Stimulated activated CD8-positive, alpha-beta memory T cell treated with anti-CD3 and anti-CD28 coated beads, Interleukin-4, amount 100 ng/mL, for 4 hours (primary cell): ENCODE results near the gene HMGB4.

Experiments
- DNase-seq, 2 donors: peaks; one replicate each; pipeline ENCODE4 v3.0.0-alpha.2; 2020; ENCODE audit warnings: low read depth in 2 of 2, low spot score in 1 of 2

HMGB4 gene, protein sequence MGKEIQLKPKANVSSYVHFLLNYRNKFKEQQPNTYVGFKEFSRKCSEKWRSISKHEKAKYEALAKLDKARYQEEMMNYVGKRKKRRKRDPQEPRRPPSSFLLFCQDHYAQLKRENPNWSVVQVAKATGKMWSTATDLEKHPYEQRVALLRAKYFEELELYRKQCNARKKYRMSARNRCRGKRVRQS

GRCh38 chr1:33863779-33864178, at the start of gene HMGB4:
HMGB4 (plus strand) TSS chr1:33864079; CDS start chr1:33864192, 113 bp downstream.
- DNase-seq: no peak

DNA sequence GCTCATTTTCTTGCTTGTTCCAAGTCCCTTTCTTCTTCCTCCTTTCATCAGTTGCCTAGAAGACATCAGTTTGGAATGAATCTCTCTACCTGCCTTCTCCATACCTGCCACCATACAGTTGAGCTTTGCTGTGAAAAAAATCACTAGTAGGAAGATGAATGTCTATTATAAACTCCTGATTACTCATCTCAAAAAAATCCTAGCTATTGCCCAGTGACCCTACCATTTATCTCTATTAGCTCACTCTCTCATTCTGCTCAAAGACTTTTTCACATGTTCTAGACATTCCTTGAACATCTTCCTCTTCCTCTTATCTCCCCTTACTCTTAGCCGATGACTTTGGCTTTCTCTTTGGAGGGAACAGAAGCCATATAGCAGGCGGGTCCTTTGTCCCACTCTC, 49.7 kb upstream of the HMGB4 start:
- DNase-seq: no peak

GRCh38 chr1:33815061-33815460, 48.8 kb upstream of the HMGB4 start:
- DNase-seq: no peak

- DNase-seq: no peak
Measured at GRCh38 chr1:33818071-33818470, 45.8 kb upstream of the HMGB4 start.

DNA sequence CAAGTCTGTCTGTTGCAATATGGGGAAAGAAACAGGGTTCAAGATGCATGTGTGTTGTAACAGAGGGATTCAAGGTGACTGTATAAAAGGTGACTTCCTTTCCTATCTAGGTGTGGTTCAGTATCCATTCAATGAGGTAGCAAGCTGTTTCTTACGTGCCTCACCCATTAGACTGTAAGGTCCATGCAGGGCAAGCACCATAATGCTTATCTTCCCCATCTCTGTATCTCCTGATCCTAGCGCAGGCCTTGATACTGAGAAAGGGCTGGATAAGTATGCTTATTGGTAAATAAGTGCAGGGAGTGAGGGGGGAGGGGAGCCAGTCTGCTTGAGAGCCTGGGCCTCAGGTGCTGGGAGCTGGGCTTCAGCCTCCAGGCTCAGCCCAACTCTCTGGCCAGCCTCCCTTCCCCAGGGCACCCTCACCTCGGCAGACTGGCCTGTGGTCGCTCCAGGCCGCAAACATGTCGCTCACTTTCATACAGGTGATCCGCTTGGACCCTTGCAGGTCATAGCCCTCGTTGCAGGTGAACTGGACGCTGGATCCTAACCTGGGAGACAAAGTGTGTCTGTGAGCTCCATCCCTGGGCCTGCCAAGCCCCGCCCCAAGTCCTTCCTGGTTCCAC, 44.5 kb upstream of the HMGB4 start:
- DNase-seq: no peak

GRCh38 chr1:33819913-33820311, 44.0 kb upstream of the HMGB4 start:
- DNase-seq: no peak

GRCh38 chr1:33820804-33821203, 43.1 kb upstream of the HMGB4 start:
- DNase-seq: no peak

DNA sequence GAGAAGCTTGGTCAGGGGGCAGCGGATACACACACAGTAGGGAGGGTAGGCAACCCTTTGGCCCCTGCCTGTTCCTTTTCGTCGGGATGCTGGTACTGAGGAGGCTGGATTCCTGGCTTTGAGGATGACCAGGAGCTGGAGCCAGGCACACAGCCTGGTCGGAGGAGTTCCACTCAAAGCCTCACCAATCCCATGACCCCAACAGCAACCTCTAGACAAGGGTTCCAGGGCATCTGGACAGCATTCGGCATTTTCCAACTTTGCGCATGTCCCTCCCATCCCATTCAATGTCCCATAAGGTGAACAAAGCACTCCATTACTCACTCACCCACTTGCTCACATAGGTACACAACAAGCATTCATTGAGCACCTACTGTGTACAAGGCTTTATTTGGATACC, 42.6 kb upstream of the HMGB4 start:
- DNase-seq: no peak

DNA sequence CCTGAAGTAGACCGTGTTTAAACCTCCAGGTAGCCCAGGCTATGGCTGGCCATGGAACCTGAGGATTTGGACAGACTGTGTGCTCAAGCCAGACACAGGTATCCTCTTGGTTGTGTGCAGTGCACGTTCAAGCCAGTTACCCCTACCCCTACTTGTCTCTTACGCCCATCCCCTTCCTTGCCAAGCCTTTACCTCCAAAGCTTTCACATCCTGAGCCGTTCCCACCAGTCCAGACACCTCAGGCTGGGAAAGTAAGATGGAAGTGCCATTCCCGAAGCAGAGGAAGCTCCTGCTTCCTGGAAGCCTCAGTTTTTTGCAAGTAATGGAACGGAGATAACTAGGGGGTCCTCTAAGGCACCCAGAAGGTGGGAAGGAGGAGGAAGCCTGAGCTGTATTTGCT, 41.5 kb upstream of the HMGB4 start:
- no peak for DNase-seq

DNA sequence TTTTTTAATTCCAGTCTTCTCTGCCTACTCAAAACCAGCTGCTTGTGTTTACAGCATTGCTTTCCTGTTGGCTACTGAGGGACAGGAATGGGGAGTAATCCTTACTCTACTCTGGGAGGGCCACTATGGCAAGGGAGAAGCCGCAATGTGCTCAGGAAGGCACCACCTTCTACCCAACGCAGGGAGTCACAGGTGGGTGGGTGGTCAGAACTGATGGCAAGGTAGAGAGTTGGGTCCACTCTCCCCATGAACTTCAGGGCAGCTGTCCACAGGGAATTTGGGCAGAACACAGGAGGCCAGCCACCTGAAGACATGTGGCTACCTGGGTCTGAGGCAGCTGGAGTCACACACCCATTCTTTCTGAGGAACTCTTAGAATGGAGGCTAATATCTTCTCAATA, 40.5 kb upstream of the HMGB4 start:
- no peak for DNase-seq

GRCh38 chr1:33823830-33824229, 40.0 kb upstream of the HMGB4 start:
- no peak for DNase-seq

- DNase-seq: no peak
Measured at GRCh38 chr1:33824321-33824720, 39.6 kb upstream of the HMGB4 start.

GRCh38 chr1:33824971-33825370, 38.9 kb upstream of the HMGB4 start:
- no peak for DNase-seq

DNA sequence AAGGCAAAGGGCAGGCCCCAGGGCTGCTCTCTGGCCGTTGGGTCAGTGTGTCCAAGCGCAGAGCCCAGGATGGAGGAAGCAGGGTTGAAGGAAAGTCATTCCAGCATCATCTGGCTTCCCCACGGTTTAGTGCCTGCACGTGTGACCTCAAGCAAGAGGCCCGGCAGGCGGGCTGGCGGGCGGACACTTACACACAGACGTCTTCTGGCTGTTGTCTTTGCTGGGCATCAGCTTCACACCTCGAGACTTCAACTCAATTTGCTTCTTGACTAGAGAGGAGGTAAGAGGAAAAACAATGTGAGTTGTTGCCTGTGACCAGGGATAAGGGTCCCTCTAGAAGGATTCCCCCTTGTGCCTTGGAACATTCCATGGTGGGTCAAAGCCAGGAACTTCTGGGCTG, 38.4 kb upstream of the HMGB4 start:
- no peak for DNase-seq

- DNase-seq: no peak
Measured at GRCh38 chr1:33826311-33826710, 37.6 kb upstream of the HMGB4 start.

DNA sequence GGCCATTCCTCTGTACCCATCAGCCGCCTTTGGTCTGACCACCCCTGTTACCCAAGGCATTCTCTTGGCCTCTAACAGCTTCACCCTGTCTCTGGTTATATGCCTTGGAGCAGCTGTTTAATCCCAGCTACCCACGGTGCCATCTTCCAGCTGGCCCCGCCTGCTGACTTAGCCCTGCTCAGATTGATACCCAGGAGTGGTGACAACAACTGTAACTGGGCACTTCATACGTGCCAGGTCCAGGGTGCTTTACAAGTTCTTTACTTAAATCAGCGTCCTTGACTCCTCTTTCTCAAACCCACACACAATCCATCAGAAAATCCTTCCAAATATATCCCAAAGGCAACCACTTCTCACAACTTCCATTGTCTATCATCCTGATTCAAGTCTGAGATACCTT, 37.2 kb upstream of the HMGB4 start:
- no peak for DNase-seq

GRCh38 chr1:33828059-33828458, 35.8 kb upstream of the HMGB4 start:
- no peak for DNase-seq

GRCh38 chr1:33828654-33829053, 35.2 kb upstream of the HMGB4 start:
- DNase-seq: no peak

DNA sequence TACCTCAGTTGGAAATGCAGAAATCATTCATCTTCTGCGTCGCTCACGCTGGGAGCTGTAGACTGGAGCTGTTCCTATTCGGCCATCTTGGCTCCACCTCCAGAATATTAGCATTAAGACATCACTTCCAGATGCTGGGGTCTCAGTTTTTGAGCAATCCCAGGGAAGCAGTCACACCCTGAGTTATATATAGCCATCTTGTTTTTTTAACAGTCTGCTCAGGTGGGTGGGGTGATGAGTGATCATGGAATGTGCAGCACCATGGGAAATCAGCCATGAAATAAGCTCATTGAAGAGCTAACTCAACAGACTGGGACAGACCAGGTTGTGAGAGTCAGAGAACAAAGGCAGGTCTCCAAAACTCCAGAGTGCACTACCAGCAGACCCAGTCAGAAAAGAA, 27.0 kb upstream of the HMGB4 start:
- DNase-seq: no peak

- no peak for DNase-seq
Measured at GRCh38 chr1:33837635-33838034, 26.2 kb upstream of the HMGB4 start.

- DNase-seq: no peak
Measured at GRCh38 chr1:33841494-33841893, 22.4 kb upstream of the HMGB4 start.

GRCh38 chr1:33842348-33842747, 21.5 kb upstream of the HMGB4 start:
- DNase-seq: no peak

GRCh38 chr1:33844166-33844565, 19.7 kb upstream of the HMGB4 start:
- DNase-seq: no peak
